ENCODE data around the gene BLID.

Gene BLID

GRCh38 chr11:122153746-122154145, 37.7 kb upstream of the BLID start:
- ATAC-seq (replicated peaks) = no peak
- peaks cover 3 to 17% of the 10 kb centered on the region in 2 donors for H3K4me1 Mint-ChIP-seq (ENCODE audit: low read depth in 2 of 2)
- no peak overlapping the region for H3K27ac Mint-ChIP-seq
- H3K27me3 Mint-ChIP-seq = peaks cover 1 to 3% of the 10 kb centered on the region in 2 donors
- no peaks in the 10 kb centered on the region for H3K9me3 Mint-ChIP-seq
- H3K36me3 Mint-ChIP-seq (ENCODE audit: insufficient read depth) = no peaks in the 10 kb centered on the region
- no peak overlapping the region for H3K4me3 Mint-ChIP-seq
- DNase-seq = no peak

DNA sequence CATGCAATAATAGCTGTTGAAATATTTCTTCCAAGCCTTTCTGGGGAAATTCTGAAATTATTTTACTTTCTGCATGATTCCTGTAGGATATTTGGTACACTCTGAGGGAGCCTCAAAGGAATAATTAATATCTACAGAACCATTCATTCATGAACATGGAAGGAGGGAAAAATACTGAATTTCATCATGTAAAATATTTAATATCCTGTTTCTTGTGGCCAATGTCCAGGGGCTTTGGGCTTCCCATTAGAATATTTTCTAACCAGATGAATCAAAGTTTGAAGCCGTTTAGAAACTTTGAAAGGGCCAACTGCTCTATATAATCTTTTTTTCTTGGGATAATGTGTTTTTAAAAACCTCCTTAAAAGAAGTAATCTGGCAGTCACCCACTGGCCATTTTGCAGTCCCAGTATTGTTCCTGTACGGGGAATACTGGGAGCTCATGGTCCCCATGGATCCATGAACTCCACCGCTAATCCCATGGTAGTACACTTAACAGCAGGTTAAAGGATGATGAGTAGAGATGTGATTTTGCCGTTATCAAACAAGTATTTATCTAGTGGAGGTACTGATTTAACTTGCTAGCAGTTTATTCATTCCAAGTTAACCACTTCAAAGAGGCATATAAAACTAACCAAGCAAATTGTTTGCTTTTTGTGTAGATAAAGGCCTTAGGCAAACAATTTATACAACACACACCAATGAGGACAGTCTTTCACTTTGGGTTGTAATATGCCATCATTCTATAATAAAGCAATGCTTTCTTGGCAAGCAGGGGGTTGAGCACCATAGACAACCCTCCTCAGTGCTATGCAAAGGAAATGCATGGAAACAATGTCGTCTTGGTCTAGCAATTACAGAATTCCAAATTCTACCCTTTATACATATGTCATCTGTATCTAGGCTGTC, 34.5 kb upstream of the BLID start:
- ATAC-seq (replicated peaks) (no peak), DNase-seq (no peak)
- Mint-ChIP-seq H3K9me3 (no peaks in the 10 kb centered on the region), H3K4me1 (ENCODE audit: low read depth in 2 of 2) (no peaks in the 10 kb centered on the region), H3K27ac (no peak overlapping the region), H3K4me3 (no peak overlapping the region), H3K27me3 (no peaks in the 10 kb centered on the region), H3K36me3 (ENCODE audit: insufficient read depth) (no peaks in the 10 kb centered on the region)

DNA sequence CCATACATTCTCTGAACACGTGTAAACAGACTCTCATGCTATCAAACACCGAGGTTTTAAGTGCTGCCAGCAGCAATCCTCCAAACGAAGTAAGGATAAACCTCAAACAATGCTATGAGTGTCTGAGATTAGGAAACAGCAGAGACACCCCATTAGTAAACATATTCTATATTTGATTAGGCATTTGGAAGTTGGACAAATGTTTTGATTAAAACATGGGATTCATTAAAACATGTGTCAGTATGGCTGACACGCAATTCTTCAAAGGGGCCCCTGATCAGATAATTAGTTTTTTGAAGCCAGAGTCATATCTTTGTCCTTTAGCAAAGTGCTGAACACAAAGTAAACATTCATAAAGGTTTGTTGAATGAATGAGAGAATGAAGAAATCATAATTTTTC, 33.2 kb upstream of the BLID start:
- no peaks in the 10 kb centered on the region for H3K9me3 Mint-ChIP-seq
- H3K36me3 Mint-ChIP-seq (ENCODE audit: insufficient read depth) = no peaks in the 10 kb centered on the region
- H3K4me3 Mint-ChIP-seq = no peak overlapping the region
- ATAC-seq (replicated peaks) = no peak
- no peak for DNase-seq
- H3K27ac Mint-ChIP-seq = no peak overlapping the region
- H3K27me3 Mint-ChIP-seq = no peaks in the 10 kb centered on the region
- H3K4me1 Mint-ChIP-seq (ENCODE audit: low read depth in 2 of 2) = no peaks in the 10 kb centered on the region

DNA sequence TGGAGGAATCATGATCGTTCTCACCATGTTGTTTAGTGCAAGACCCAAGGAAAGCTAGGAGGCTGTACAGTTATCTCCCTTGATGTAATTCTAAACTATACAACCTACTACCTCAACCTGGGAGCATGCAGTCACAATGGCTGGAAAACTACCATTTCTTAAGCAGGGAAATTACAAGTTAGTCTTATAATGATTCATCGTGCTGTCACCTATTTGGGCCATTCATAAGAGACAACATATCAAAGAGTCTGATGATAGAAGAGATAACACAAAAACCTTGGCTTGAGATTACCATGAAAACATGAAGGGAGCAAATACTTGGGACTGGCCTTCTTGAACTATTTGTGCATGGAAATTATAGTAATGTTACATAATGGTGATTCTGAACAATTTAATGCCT, 30.5 kb upstream of the BLID start:
- no peaks in the 10 kb centered on the region for H3K36me3 Mint-ChIP-seq (ENCODE audit: insufficient read depth)
- H3K9me3 Mint-ChIP-seq = peaks cover 0 to 4% of the 10 kb centered on the region in 2 donors
- no peaks in the 10 kb centered on the region for H3K4me1 Mint-ChIP-seq (ENCODE audit: low read depth in 2 of 2)
- H3K27me3 Mint-ChIP-seq = no peaks in the 10 kb centered on the region
- no peak overlapping the region for H3K4me3 Mint-ChIP-seq
- no peak overlapping the region for H3K27ac Mint-ChIP-seq
- ATAC-seq (replicated peaks) (no peak), DNase-seq (no peak)

DNA sequence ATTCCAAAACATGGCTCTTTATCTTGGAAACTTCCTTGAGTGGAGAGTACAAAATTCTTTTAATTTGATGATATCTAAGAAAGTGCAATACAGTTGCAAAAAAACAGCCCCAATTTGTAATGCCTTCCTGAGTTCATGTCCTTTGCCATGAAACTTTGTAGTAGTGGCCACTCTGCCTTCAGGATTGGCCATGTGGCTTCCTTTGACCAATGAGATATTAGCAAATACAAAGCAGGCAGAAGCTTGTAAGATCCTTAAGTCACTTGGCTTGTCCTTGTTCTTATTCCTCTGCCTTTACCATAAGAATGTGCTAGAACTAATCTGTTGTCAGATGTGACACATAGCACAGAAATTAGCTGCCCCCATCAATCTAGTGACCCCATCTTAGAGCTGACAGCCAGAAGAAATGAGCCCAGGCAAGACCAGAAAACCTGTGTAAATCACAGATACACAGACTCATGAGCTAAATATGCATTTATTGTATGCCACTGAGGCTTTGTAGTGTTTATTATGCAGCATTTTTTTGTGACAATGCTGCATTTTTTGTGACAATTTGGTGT, 29.8 kb upstream of the BLID start:
- Mint-ChIP-seq H3K9me3 (peaks cover 0 to 4% of the 10 kb centered on the region in 2 donors), H3K4me3 (no peak overlapping the region), H3K4me1 (ENCODE audit: low read depth in 2 of 2) (no peaks in the 10 kb centered on the region), H3K36me3 (ENCODE audit: insufficient read depth) (no peaks in the 10 kb centered on the region), H3K27me3 (no peaks in the 10 kb centered on the region), H3K27ac (no peak overlapping the region)
- DNase-seq = no peak
- ATAC-seq (replicated peaks) = no peak

- H3K4me1 Mint-ChIP-seq (ENCODE audit: low read depth in 2 of 2) = no peaks in the 10 kb centered on the region
- ATAC-seq (replicated peaks) (no peak), DNase-seq (no peak)
- H3K27ac Mint-ChIP-seq = no peak overlapping the region
- H3K27me3 Mint-ChIP-seq = no peaks in the 10 kb centered on the region
- peaks cover 0 to 4% of the 10 kb centered on the region in 2 donors for H3K9me3 Mint-ChIP-seq
- no peaks in the 10 kb centered on the region for H3K36me3 Mint-ChIP-seq (ENCODE audit: insufficient read depth)
- no peak overlapping the region for H3K4me3 Mint-ChIP-seq
Measured at GRCh38 chr11:122144752-122145151, 28.7 kb upstream of the BLID start.

DNA sequence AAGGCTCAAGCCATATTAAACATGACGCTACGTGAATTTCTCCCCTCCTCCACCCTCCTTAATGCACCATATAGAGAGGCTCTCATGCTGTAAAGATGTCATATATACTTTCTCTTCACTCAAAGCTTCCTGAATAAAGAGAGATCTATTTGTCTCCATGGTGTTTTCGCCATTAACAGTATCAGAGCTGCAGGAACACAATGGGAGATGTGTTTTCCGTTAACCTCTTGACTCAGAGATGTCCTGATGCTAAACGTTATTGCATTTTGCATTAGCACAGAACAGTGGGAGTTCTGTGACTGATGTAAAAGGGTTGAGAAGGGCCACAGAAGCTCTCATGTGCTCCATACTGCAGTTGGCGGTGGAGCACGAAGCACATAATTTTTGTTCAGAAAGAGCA, 25.7 kb upstream of the BLID start:
- no peaks in the 10 kb centered on the region for H3K27me3 Mint-ChIP-seq
- H3K4me1 Mint-ChIP-seq (ENCODE audit: low read depth in 2 of 2) = no peaks in the 10 kb centered on the region
- no peak for ATAC-seq (replicated peaks)
- H3K36me3 Mint-ChIP-seq (ENCODE audit: insufficient read depth) = no peaks in the 10 kb centered on the region
- no peak overlapping the region for H3K4me3 Mint-ChIP-seq
- H3K9me3 Mint-ChIP-seq = peaks cover 0 to 4% of the 10 kb centered on the region in 2 donors
- DNase-seq = no peak
- H3K27ac Mint-ChIP-seq = no peak overlapping the region

- ATAC-seq (replicated peaks) (no peak), DNase-seq (no peak)
- Mint-ChIP-seq H3K36me3 (ENCODE audit: insufficient read depth) (no peaks in the 10 kb centered on the region), H3K4me3 (no peak overlapping the region), H3K27ac (no peak overlapping the region), H3K27me3 (no peaks in the 10 kb centered on the region), H3K9me3 (peaks cover 0 to 4% of the 10 kb centered on the region in 2 donors), H3K4me1 (ENCODE audit: low read depth in 2 of 2) (no peaks in the 10 kb centered on the region)
Measured at GRCh38 chr11:122140500-122140899, 24.5 kb upstream of the BLID start.

DNA sequence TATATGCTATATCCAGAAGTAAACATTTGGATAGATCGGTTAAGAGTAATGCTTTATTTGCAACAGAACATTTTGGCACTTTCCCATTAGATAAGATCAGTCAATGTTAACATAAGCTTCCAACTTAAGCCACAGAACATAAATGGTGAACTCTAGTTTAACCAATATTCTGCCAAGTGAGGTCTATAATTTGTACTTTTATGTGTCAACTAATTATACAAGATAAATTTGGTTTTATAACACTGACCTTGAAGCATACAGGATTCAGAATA, 23.5 kb upstream of the BLID start:
- no peak overlapping the region for H3K27ac Mint-ChIP-seq

GRCh38 chr11:122138744-122139594, 23.0 kb upstream of the BLID start:
- DNase-seq (no peak), ATAC-seq (replicated peaks) (no peak)
- Mint-ChIP-seq H3K4me1 (ENCODE audit: low read depth in 2 of 2) (no peaks in the 10 kb centered on the region), H3K9me3 (peaks cover 0 to 4% of the 10 kb centered on the region in 2 donors), H3K27me3 (no peaks in the 10 kb centered on the region), H3K36me3 (ENCODE audit: insufficient read depth) (no peaks in the 10 kb centered on the region), H3K27ac (no peak overlapping the region), H3K4me3 (no peak overlapping the region)

More for the DNA sequence above, 23.5 kb upstream of the BLID start:
- ATAC-seq (replicated peaks) (no peak), DNase-seq (no peak)
- Mint-ChIP-seq H3K4me1 (ENCODE audit: low read depth in 2 of 2) (no peaks in the 10 kb centered on the region), H3K27me3 (no peaks in the 10 kb centered on the region), H3K9me3 (peaks cover 0 to 4% of the 10 kb centered on the region in 2 donors), H3K4me3 (no peak overlapping the region), H3K36me3 (ENCODE audit: insufficient read depth) (no peaks in the 10 kb centered on the region)

- Mint-ChIP-seq H3K9me3 (peaks cover 0 to 5% of the 10 kb centered on the region in 2 donors), H3K27me3 (no peaks in the 10 kb centered on the region), H3K27ac (no peak overlapping the region), H3K4me1 (ENCODE audit: low read depth in 2 of 2) (no peaks in the 10 kb centered on the region), H3K36me3 (ENCODE audit: insufficient read depth) (no peaks in the 10 kb centered on the region), H3K4me3 (no peak overlapping the region)
- ATAC-seq (replicated peaks) (no peak), DNase-seq (no peak)
Measured at GRCh38 chr11:122137078-122137793, 21.2 kb upstream of the BLID start.

- H3K4me1 Mint-ChIP-seq (ENCODE audit: low read depth in 2 of 2) = no peaks in the 10 kb centered on the region
- no peak for DNase-seq
- no peaks in the 10 kb centered on the region for H3K36me3 Mint-ChIP-seq (ENCODE audit: insufficient read depth)
- no peak overlapping the region for H3K27ac Mint-ChIP-seq
- H3K9me3 Mint-ChIP-seq = peaks cover 0 to 2% of the 10 kb centered on the region in 2 donors
- no peak overlapping the region for H3K4me3 Mint-ChIP-seq
- ATAC-seq (replicated peaks) = no peak
- no peaks in the 10 kb centered on the region for H3K27me3 Mint-ChIP-seq
Measured at GRCh38 chr11:122131126-122131525, 15.1 kb upstream of the BLID start.

- Mint-ChIP-seq H3K36me3 (ENCODE audit: insufficient read depth) (no peaks in the 10 kb centered on the region), H3K9me3 (peaks cover 0 to 2% of the 10 kb centered on the region in 2 donors), H3K27me3 (no peaks in the 10 kb centered on the region), H3K4me3 (no peak overlapping the region), H3K27ac (no peak overlapping the region), H3K4me1 (ENCODE audit: low read depth in 2 of 2) (no peaks in the 10 kb centered on the region)
- no peak for ATAC-seq (replicated peaks)
- no peak for DNase-seq
Measured at GRCh38 chr11:122128146-122128545, 12.1 kb upstream of the BLID start.

Measured in effector memory CD8-positive, alpha-beta T cell (primary cell).